ENCODE data around the gene PERCC1. TPM values are rescaled to one million over a fixed set of nuclear protein-coding genes. Genes with fewer than 3 reads are reported as not detected.

The PERCC1 gene
- total RNA-seq, 1 donor from 2014 or later = not detected

DNA sequence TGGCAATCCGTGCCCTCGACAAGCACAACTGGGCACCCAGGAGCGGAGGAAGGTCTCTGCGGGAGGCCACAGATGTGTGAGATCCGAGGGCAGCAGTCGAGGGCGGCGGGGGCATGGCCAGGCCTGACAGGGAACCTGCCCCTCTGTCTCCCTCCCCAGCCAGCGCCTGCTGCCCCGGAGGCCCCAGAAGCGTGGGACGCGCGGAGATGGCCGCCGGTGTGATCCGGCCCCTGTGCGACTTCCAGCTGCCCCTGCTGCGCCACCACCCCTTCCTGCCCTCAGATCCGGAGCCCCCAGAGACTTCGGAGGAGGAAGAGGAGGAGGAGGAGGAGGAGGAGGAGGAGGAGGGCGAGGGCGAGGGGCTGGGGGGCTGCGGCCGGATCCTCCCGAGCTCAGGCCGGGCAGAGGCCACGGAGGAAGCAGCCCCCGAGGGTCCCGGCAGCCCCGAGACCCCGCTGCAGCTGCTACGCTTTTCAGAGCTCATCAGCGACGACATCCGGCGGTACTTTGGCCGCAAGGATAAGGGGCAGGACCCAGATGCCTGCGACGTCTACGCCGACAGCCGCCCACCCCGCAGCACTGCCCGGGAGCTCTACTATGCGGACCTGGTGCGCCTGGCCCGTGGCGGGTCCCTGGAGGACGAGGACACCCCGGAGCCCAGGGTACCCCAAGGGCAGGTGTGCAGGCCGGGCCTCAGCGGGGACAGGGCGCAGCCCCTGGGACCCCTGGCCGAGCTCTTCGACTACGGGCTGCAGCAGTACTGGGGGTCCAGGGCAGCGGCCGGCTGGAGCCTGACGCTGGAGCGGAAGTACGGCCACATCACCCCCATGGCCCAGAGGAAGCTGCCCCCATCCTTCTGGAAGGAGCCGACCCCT, 1.7 kb downstream of the PERCC1 start:
- H3K9me3 Mint-ChIP-seq = no peaks in the 10 kb centered on the region
- no peaks in the 10 kb centered on the region for H3K27me3 Mint-ChIP-seq (ENCODE audit: low read depth)
- DNase-seq (ENCODE audit: low spot score in 2 of 2, unreplicated experiment in 2 of 2) = no peak
- no peaks in the 10 kb centered on the region for H3K36me3 Mint-ChIP-seq
- no peak overlapping the region for H3K4me3 Mint-ChIP-seq
- H3K4me1 Mint-ChIP-seq = no peaks in the 10 kb centered on the region
- TF ChIP-seq, protein P1, sequence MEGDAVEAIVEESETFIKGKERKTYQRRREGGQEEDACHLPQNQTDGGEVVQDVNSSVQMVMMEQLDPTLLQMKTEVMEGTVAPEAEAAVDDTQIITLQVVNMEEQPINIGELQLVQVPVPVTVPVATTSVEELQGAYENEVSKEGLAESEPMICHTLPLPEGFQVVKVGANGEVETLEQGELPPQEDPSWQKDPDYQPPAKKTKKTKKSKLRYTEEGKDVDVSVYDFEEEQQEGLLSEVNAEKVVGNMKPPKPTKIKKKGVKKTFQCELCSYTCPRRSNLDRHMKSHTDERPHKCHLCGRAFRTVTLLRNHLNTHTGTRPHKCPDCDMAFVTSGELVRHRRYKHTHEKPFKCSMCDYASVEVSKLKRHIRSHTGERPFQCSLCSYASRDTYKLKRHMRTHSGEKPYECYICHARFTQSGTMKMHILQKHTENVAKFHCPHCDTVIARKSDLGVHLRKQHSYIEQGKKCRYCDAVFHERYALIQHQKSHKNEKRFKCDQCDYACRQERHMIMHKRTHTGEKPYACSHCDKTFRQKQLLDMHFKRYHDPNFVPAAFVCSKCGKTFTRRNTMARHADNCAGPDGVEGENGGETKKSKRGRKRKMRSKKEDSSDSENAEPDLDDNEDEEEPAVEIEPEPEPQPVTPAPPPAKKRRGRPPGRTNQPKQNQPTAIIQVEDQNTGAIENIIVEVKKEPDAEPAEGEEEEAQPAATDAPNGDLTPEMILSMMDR (IDR thresholded peaks at IDR 0.05; ENCODE audit: unreplicated experiment) = no peak
- no peak overlapping the region for H3K27ac Mint-ChIP-seq

DNA sequence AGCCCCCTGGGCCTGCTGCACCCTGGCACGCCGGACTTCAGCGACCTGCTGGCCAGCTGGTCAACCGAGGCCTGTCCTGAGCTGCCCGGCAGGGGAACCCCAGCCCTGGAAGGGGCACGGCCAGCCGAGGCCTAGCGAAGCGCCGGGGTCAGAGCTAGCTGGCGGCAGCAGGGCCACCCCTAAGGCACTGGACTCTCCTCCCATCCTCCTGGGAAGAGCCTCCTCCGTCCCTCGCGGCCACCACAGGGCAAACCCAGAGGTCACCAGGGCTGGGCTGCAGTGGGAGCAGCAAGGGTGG, 2.3 kb downstream of the PERCC1 start:
- no peak overlapping the region for H3K27ac Mint-ChIP-seq
- H3K36me3 Mint-ChIP-seq = no peaks in the 10 kb centered on the region
- no peaks in the 10 kb centered on the region for H3K9me3 Mint-ChIP-seq
- H3K4me3 Mint-ChIP-seq = no peak overlapping the region
- TF ChIP-seq, protein P1 (IDR thresholded peaks at IDR 0.05; ENCODE audit: unreplicated experiment) = no peak
- H3K27me3 Mint-ChIP-seq (ENCODE audit: low read depth) = no peaks in the 10 kb centered on the region
- DNase-seq (ENCODE audit: low spot score in 2 of 2, unreplicated experiment in 2 of 2) = no peak
- no peaks in the 10 kb centered on the region for H3K4me1 Mint-ChIP-seq

DNA sequence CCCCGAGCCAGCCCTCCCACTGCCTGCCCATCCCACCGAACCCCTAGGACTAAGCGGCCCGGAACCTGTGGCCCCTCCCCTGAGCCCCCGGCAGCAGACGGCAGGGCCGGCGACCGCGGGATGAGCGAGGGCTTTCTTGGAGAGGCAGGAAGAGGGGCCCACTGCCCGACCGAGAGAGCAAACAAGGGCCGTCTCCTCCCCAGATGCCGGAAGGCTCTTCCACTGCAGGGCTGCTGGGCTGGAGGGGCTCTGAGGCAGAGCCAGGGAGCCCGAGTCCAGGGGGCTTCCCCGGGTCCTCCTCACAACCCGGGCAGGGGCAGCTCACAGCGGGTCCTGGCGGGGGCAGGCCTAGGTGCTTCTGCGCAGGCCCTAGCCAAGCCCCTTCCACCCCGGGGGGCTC, 2.9 kb downstream of the PERCC1 start:
- TF ChIP-seq, protein P1 (IDR thresholded peaks at IDR 0.05; ENCODE audit: unreplicated experiment) = no peak
- no peaks in the 10 kb centered on the region for H3K36me3 Mint-ChIP-seq
- no peak overlapping the region for H3K4me3 Mint-ChIP-seq
- no peaks in the 10 kb centered on the region for H3K4me1 Mint-ChIP-seq
- H3K27me3 Mint-ChIP-seq (ENCODE audit: low read depth) = no peaks in the 10 kb centered on the region
- no peak overlapping the region for H3K27ac Mint-ChIP-seq
- no peak for DNase-seq (ENCODE audit: low spot score in 2 of 2, unreplicated experiment in 2 of 2)
- H3K9me3 Mint-ChIP-seq = no peaks in the 10 kb centered on the region

DNA sequence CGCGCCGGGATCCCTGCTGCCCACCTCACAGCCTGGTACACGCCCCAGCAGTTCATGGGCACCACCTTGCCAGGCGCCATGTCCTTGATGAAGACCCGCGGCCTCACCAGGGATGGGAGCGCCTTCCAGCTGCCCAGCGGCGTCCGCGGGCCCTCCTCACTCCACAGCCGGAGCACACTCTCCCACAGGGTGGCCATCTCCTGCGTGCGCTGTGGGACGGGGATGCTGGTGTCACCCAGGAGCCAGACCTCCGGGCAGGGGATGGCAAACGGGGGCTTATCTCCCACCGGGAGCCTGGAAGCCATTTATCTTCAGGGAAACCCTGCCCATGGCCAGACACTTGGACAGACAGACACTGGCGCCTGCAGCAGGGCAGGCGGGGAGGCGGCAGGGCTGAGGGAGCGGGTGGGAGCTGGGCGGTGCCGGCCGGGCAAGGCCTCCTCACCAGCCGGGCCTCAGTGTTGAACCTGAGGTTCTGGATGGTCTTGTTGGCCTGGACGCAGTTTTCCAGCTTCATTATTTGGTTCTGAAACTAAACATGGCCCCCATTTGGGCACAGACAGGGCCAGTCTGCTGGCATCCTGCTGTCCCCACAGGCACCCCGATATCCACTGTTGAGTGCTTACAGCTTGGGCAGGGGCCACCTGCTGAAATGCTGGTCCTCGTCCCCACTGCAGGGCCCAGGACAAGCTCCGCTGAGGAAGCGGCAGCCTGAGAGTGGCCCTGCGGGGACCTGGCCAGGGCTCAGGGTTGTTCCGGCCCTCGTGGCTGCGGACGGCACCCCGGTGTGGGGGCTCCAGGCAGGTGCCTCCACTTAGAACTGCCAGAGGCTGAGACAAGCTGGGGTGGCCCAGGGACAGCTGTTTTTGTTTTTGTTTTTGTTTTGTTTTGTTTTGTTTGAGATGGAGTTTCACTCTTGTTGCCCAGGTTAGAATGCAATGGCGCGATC, 4.0 kb downstream of the PERCC1 start:
- Mint-ChIP-seq H3K27ac (no peak overlapping the region), H3K36me3 (no peaks in the 10 kb centered on the region), H3K4me3 (no peak overlapping the region), H3K9me3 (no peaks in the 10 kb centered on the region), H3K4me1 (no peaks in the 10 kb centered on the region), H3K27me3 (ENCODE audit: low read depth) (no peaks in the 10 kb centered on the region)
- no peak for DNase-seq (ENCODE audit: low spot score in 2 of 2, unreplicated experiment in 2 of 2)
- TF ChIP-seq, protein P1 (IDR thresholded peaks at IDR 0.05; ENCODE audit: unreplicated experiment) = no peak

DNA sequence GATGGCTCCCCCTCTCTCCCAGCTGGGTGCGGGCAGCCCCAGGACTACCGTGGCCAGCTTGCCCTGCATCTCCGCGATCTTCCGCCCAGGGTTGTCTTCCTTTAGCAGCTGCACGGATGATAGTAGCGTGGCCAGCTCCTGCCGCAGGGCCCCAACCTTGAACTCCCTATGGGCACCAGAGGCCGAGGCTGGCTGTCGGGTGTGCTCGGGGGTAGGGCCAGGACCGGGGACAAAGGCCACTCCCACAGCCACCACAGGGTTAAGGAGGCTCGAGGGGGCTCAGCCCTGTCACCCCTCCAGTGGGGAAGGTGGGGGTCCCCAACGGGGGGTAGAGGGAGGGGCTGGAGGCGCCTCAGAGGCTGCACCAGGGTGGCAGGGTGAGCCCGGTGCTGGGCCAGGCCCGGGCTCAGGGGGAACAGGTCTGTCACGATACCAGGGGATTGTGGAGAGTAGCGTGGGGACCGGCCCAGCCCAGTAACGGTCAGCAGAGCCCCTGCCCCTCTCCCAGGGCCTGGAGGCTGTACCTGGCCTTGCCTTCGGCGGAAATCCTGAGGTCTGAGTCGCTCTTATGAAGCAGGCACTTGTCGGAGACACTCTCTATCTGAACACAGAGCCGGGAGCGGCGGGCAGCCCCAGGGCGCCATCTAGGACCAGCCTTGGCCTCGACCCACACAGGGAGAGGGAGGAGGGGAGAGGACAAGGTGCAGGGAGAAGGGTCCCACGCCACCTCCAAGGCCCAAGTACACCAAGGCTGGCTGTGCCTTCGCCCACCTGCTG, 5.2 kb downstream of the PERCC1 start:
- Mint-ChIP-seq H3K9me3 (no peaks in the 10 kb centered on the region), H3K27me3 (ENCODE audit: low read depth) (no peaks in the 10 kb centered on the region), H3K4me3 (no peak overlapping the region), H3K36me3 (no peaks in the 10 kb centered on the region), H3K27ac (no peak overlapping the region), H3K4me1 (no peaks in the 10 kb centered on the region)
- TF ChIP-seq, protein P1 (IDR thresholded peaks at IDR 0.05; ENCODE audit: unreplicated experiment) = no peak
- DNase-seq (ENCODE audit: low spot score in 2 of 2, unreplicated experiment in 2 of 2) = no peak
